Germinal center (tissue), 1 donor: Measurements from ENCODE around the gene FLT1.

ENCODE experiments used
- DNase-seq: peaks from one replicate; pipeline ENCODE4 v3.0.0; 2012; ENCODE audit warnings: mixed read lengths, low spot score

The FLT1 gene

GRCh38 chr13:28339419-28339818 lies 155.5 kb downstream of the FLT1 start:
- DNase-seq, result no peak

GRCh38 chr13:28338742-28339141 lies 156.2 kb downstream of the FLT1 start:
- no peak for DNase-seq

- DNase-seq, result no peak
These were observed 156.8 kb downstream of the FLT1 start for GRCh38 chr13:28338006-28338574.

- no peak for DNase-seq
These were observed 157.5 kb downstream of the FLT1 start for GRCh38 chr13:28337166-28338005.

- DNase-seq, result no peak
These were observed 158.7 kb downstream of the FLT1 start for GRCh38 chr13:28336193-28336657.

GRCh38 chr13:28333204-28333881 lies 161.6 kb downstream of the FLT1 start:
- no peak for DNase-seq

GRCh38 chr13:28329395-28330158 lies 165.4 kb downstream of the FLT1 start:
- no peak for DNase-seq

- no peak for DNase-seq
These were observed 166.7 kb downstream of the FLT1 start for GRCh38 chr13:28328271-28328607.

GRCh38 chr13:28327373-28328270 lies 167.3 kb downstream of the FLT1 start:
- DNase-seq, result no peak

- no peak for DNase-seq
These were observed 168.9 kb downstream of the FLT1 start for GRCh38 chr13:28326056-28326455.

- no peak for DNase-seq
These were observed 169.9 kb downstream of the FLT1 start for GRCh38 chr13:28325022-28325421.

- peak; percentile 66 for DNase-seq
These were observed 170.6 kb downstream of the FLT1 start for GRCh38 chr13:28324181-28324789.

GRCh38 chr13:28322256-28322905 lies 172.5 kb downstream of the FLT1 start:
- DNase-seq, result no peak

- no peak for DNase-seq
These were observed 173.2 kb downstream of the FLT1 start for GRCh38 chr13:28321756-28322155.

- no peak for DNase-seq
These were observed 173.9 kb downstream of the FLT1 start for GRCh38 chr13:28320884-28321574.

GRCh38 chr13:28320209-28320608 lies 174.7 kb downstream of the FLT1 start:
- no peak for DNase-seq

- no peak for DNase-seq
These were observed 175.4 kb downstream of the FLT1 start for GRCh38 chr13:28319528-28319927.

GRCh38 chr13:28318496-28318895 lies 176.4 kb downstream of the FLT1 start:
- DNase-seq, result no peak

GRCh38 chr13:28316836-28317235 lies 178.1 kb downstream of the FLT1 start:
- DNase-seq, result no peak

- DNase-seq, result no peak
These were observed 178.8 kb downstream of the FLT1 start for GRCh38 chr13:28316129-28316528.
